Fibroblast of skin of scalp (primary cell): ENCODE results near the gene RIMS1.
"Not testable (repeated sequence)": the region's sequence is repeated elsewhere in the genome, so short reads cannot be mapped to it uniquely, and the experiment has no call there.

Experiments used
- DNase-seq: peaks from one replicate; pipeline ENCODE4 v3.0.0-alpha.2; 2013

The RIMS1 gene

DNA sequence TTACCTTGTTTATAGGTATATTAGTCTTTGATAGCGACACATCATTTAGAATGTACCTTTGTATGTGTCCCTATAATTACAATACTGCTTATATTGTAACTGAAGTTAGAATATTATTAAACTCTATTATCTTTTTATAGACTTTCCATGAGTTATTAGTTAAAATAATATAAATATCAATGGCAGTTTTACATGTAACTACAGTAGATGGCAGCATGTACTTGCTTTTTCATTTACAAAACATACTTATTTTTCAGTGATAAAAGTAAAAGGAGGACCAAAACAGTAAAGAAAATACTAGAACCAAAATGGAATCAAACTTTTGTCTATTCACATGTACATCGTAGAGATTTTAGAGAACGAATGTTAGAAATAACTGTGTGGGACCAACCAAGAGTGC lies 364.3 kb downstream of the RIMS1 start:
- DNase-seq: no peak

DNA sequence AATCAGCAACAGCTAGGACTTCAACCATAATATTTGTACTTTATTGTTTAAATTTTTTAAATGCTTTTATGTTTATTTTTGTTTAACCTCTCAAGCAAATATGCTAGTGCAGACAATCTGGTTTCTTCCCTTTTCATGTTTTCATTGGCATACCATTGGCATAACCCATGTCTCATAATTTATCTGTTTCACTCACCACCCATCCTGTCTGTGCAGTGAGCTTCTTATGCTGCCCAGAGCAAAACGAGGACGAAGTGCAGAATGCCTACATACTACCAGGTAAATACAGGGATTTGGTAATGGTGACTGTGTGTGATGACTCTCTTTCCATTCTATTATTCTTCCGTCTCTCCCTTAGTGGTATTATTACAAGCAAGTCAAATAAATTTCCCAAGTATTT lies 374.1 kb downstream of the RIMS1 start:
- DNase-seq: peak; percentile 80

DNA sequence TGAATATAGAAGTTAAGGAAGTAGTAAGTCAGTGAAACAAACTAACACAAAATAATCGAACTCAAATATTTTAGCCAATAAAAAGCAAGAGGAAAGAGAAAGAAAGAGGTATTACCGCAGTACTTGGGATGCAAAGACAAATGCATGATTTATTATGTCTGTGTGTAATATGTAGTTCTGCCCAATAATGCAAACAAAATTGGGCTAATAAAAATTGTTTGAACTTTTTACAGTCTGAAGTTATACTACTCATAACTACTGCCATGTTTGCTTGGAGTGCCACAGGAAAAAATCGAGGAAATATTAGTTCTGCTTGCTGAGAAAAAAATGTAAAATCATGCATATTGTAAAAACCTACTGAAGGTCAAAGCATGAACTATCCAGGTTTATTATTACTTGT lies 375.2 kb downstream of the RIMS1 start:
- no peak for DNase-seq

DNA sequence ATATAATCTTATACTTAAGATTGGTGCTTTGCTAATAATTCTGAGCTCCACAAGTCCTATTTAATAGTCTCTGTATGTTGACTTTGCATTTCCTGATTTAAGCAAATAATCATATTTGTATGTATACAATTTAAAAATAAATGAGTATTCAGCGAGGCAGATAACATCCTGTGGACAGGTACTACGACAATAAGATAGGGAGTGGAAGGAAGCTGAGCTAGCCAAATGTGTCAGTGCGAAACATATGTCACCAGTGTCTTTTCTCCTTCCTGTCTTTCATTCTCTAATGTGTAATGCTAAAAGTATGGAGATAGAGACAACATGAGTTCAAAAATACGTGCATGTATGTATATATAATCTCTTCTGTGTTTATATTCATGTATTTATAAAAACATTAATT lies 375.9 kb downstream of the RIMS1 start:
- DNase-seq: no peak

DNA sequence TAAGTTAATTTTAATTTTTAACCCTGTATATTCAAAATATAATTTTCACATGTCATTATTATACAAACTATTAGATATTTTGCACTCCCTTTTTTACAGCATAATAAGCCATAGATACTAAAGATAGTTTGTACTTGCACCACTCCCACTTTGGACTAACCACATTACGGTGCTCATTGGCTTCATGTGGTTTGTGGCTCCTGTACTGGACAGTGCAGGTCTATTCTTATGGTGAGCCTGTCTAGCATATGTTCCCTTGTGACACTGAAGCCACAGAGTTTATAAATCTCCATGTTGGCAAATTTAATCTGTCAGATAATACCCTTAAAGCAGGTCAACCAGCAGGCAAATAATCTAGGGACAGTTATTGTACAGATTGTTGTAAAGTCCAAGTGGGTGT lies 381.1 kb downstream of the RIMS1 start:
- DNase-seq: no peak

DNA sequence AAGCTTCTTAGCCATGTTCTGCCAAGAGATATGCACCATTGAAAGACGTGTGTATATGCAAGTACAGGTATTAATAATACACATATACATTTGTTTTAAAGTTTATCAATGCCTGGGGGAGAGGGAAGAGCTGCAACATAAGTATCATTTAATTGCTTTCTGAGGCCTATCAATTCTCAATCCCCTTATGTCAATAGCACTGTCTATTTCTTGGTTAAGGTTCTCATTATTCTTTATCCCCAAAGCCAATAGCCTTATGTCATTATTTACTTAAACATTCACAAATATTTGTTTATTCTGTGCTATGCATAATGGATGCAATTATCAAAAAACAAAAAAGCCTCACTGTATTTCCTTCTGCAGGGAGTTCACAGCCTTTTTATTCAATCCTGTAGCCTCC lies 385.2 kb downstream of the RIMS1 start:
- DNase-seq: no peak

DNA sequence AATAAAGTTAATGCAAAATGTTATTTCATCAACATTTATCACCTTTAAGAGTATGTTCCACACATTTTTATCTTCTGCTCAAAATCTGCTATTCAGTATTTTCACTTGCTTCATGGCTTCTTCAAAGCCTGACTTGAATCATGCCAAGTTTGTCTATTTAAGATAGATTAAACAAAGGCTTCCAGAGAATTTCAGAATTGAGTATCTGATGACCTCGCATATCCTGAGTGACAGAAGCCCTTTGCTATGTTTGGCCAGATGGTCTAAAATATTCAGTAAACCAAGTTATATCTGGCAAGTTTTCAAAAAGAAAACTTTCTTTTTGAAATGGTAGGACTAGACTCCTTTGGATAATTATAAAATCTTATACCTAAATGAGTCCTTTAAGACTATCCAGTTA lies 386.6 kb downstream of the RIMS1 start:
- peak; percentile 63 for DNase-seq

DNA sequence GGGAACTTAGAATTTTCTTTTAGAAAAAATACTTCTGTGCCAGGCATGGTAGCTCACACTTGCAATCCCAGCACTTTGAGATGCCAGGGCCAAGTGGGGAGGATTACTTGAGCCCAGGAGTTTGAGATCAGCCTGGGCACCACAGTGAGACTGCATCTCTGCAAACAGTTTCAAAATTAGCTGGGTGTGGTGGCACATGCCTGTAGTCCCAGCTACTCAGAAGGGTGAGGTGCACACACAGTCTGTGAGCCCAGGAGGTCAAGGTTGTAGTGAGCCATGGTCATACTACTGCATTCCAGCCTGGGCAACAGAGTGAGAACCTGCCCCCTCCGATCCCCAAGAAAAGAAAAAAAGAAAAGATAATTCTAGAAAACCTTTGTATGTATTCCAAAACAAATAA lies 389.5 kb downstream of the RIMS1 start:
- DNase-seq: no peak

DNA sequence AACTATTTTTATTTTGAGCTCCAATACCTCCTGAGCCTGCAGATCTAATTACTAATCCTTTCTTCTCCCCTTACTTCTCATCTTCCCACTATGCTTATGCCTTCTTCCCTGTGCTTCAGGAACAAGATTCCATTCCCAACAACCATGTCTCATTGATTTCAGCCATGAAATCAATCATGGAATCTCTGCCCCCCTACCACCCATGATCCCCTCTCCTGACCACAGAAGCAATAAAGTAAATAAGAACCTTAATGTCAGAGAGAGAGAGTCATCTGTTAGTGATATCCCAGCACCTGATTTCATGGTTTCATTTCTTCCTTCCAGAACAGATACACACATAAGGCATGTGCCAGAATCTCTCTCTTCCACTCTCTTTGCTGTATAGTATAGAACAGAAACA lies 395.9 kb downstream of the RIMS1 start:
- no peak for DNase-seq

DNA sequence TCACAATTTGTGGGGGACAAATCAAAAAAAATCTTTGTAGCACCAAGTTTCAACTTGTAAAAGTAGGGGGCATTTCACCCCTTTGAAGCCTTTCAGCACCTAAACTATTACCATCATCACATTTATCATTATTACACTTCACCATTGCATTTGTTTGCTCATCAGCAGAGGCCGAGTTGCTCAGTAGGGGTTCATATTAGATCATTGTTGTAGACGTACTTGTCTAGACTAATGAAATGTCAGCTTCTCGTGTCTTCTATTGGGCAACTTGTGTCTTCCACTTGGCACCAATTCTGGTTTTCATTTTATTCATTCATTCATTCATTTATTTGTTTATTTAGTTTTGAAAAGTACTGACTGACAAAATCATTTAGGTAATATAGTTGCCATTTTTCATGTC lies 397.2 kb downstream of the RIMS1 start:
- DNase-seq: peak; percentile 30

DNA sequence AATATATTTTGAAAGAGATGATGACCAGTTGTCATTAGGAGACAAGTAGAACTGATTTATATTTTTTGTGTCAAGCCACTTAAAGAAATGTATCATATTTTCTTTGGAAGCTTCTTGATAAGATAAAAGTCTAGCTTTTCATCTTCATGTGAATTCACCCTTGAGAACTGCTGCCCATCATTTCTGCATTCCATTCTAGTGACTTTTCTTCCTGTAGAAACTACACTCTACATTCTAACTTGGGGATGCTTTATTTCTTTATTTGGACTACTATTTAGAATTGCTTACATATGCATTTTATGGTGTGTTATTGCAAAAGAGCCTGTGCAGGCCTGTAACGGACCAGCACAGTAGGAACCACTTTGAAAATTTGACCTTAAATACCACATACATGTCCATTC lies 400.6 kb downstream of the RIMS1 start:
- peak; percentile 73 for DNase-seq

DNA sequence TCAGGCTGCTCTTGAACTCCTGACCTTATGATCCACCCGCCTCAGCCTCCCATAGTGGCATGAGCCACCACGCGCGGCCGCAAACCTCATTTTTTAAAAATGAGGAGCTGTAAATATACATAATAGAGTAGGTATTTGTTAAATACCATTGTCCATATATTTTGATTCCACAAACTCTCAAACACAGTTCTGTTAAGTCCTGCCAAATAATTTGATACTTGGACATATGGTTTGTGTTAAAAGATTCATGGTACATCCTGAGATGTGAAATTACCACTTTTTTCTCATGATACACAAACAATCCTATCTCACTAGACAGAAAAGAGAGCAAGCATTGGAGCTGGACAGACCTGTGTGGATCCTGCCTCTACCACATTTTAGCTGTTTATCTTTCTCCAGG lies 401.5 kb downstream of the RIMS1 start:
- DNase-seq: peak; percentile 54

DNA sequence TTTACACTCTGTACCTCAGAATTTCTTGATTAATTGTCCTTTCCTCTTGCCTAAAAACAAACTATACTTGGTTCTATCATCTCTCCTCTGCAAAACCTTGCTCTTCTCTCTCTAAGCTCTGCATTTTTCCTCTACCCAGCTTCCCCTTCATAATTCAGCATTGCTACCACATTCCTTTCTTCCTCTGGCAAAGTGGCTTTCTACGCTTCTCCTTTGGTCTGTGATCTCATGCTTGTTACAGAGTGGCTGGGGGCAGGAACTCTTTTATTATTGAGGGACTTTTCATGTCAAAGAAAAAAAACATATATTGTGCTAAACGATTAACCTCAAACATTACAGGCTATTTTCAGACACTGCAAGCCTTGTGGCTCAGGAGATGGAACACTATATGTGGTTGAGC lies 402.2 kb downstream of the RIMS1 start:
- peak; percentile 24 for DNase-seq

DNA sequence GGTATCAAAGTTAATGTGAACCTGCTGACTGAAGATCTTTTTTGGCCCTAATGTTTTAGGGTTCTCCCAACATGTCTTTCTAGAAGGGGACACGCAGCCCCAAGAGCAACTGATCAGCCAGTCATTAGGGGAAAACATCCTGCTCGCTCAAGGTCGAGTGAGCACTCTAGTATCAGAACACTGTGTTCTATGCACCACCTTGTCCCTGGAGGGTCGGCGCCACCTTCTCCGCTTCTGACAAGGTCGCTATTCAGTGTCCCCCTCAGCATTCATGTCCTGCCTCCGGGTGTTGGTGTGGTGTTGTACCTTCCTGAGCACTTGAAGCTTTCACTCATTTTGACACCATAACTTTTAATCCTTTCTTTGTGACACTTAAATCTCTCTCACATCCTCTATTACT lies 404.3 kb downstream of the RIMS1 start:
- no peak for DNase-seq

DNA sequence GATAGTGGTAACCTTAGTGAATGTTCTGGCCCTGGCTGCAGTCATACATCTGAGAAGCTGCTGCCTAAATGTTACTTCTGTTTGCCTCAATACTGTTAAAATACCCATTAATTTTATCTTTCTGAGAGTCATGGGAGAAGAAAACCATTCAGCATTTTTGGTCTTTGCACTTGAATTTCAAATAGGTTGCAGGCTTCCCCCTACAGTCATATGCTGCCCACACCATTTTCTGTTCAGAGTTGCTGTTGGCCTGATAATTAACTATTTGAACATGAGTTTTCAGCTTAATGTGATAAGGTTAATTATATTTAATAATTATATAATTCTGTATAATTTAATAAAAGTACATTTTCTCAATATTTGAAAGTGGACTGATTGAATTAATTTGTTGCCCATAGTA lies 410.0 kb downstream of the RIMS1 start:
- no peak for DNase-seq

DNA sequence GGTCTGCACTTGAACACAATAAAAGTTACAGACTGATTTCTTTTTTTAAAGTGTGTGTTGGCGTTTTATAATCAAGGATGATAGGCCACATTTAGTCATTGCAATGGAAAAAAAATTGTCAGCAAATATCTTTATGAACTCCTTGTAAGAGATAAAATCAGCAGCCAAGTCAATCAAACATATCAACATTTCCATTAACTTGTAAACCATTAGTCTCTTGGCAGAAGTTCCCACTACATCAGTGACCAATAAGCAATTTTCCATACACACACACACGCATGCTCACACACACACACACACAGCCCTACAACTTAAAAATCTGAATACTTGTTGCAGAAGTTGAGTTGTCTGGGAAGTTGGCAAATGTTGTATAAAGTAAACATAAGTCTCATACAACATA lies 419.6 kb downstream of the RIMS1 start:
- DNase-seq: no peak

DNA sequence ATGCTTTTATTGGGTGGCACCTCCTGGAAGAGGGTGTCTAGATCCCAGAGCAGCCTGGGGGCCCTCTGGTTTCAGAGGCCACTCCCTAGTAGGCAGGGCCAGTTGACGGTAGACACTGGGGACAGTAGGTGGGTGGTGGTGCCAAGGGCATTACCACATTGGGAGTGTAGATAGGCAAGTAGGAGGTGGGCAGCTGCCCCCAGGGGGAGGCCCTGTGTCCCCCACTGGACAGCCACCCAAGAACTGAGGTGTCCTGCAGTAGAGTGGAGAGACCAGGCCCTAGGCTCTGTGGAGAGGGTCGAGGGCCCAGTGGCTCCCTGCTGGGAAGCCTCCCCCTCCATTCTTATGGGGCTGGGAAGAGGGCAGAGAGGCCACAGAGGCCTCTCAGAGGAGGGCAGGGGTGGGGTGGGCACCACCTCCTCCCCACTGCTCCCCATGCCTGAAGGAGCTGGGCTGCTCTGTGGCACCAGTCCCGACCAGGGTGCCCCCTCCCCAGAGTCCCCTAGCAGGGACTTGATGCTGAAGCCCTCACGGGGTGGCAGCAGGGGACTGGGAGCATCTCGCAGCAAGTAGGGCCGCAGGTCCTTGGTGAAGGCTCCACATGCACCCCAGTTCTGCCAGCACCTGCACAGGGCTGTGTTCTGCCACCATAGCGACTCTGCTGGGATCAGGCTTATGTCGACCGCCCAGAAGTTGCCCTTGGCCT lies 430.5 kb downstream of the RIMS1 start:
- no peak for DNase-seq

DNA sequence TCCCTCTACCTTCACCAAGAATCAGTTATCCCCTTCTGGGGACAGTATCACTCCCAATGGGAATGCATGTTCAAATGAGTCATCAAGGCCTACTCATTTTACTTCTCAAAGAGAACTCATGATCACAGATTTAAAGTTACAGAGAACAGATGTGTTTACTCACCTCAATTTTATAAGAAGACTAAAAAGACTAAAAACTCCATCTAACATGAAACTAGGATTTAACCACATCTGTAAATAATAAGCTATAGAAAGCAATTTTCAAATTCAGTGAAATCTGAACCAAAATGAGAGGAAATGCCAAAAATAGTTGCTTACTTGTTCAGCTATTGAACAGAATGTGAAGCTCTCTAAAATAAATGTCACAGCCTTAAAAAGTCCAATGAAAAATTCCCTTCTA lies 435.4 kb downstream of the RIMS1 start:
- DNase-seq: peak; percentile 65

DNA sequence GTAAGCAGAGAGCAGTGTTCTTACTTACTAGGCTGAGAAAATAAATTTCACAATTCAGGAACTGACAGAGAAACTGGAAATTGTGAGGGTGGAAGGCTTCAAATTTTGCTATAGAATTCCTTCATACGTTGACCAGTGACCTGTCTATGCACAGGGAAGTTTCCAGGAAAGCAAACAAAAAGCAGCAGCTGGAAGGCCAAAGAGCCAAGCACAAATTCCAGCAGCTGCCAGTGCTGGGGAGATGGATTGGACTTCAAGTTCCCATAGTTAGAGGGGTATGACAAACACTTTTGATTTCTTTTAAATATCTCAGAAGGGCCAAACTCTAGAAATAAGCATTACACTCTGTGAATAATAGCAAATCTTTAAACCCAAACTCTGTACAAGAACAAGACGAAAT lies 436.4 kb downstream of the RIMS1 start:
- peak; percentile 2 for DNase-seq

DNA sequence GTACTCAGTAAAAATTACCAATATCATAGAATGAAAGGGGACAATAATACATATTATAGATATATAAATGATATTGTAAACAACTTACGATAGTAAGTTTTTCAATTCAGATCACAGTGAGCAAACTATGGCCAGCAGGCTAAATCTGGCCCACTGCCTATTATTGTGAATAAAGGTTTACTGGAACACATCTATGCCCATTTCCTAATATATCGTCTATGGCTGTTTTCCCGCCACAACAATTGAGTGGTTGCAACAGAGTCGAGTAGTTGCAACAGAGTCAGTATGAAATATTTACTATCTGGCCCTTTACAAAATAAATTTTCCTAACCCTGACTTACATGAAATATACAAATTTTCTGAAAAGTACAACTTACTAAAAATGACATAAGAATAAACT lies 438.2 kb downstream of the RIMS1 start:
- no peak for DNase-seq

DNA sequence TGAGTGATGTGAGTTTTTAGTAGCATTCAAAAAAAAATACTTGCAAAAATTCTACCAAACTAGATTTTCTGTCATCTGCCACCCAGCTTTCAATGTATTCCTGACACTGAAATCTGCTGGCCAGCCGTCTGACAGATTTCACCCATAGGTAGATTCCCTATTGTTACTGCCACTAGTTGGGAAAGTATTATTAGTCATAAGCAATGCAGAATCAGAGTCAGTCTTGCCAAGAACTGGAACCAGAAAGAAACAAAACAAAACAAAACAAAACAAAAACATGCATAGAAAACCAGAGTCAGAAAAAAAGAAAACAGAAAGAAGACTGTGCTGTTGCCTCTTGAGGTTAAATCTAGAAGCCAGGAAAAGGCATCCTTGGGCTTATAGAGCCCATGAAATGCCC lies 442.4 kb downstream of the RIMS1 start:
- DNase-seq: no peak

DNA sequence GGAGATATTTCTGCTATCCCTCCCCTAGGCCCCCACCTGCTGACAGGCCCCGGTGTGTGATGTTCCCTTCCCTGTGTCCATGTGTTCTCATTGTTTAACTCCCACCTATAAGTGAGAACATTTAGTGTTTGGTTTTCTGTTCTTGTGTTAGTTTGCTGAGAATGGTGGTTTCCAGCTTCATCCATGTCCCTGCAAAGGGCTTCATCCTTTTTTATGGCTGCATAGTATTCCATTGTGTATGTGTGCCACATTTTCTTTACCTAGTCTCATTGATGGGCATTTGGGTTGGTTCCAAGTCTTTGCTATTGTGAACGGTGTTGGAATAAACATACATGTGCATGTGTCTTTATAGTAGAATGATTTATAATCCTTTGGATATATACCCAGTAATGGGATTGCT lies 448.9 kb downstream of the RIMS1 start:
- DNase-seq: not testable (repeated sequence)

DNA sequence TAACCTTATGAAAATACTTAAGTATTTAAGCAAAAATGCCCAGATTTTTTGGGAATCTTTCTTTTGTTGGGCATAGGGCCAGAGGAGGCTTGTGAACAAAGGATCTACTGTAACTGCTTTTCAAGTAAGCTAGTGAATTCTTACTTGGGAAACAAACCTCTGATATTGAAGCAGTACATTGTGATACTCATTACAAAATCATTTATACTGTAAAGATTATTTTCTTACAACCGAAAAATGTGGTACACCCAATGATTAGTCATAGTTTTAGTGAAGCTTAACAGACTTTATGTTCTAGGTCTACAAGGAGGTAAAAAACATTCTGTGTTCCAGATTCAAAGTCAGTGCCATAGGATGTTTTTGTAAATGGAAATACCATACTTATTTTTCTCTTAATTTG lies 462.6 kb downstream of the RIMS1 start:
- DNase-seq: peak; percentile 21

DNA sequence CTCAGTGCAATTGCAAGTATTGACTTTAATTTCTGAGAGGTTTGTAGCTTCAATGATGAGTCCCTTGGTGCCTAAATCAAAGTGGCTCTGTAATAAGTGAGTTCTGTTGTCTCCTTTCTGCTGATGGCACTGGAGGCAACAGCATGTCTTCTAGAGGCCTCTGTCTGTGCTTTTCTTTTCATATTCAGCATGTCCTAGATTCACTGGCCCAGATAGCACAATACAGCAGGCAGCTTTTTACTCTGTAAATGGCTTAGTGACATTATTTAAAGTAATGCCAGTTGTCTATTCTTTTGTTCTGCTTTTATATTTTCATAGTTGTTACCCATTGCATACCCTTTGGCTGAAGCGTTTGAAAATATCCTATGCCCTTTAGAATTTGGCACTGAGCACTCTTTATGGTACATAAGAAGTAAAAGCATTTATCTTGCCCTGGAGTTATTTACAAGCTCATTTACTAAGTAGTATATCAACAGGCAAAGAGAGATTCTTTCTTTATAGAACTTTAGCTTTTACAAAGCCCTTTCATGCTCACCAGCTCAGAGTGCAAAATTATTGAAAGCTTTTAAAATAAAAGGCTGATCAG lies 464.0 kb downstream of the RIMS1 start:
- no peak for DNase-seq
